ENCODE measurements around the gene PEAK3.

- TF ChIP-seq CTCF (IDR thresholded peaks at IDR 0.05; ENCODE audit: low read length) (peak; percentile 62), EZH2 (IDR thresholded peaks at IDR 0.05; ENCODE audit: borderline replicate concordance, low read length) (no peak)
Observed at GRCh38 chr19:2315818-2316353, 33.9 kb upstream of the PEAK3 start.

Measured in OCI-LY1 (cell line).